AG09319 (cell line): Measurements from ENCODE around the gene ZP1.
"Not testable (repeated sequence)": the region's sequence is repeated elsewhere in the genome, so short reads cannot be mapped to it uniquely, and the experiment has no call there.

ENCODE experiments used
- DNase-seq: peaks from one replicate; pipeline ENCODE4 v3.0.0-alpha.2; 2010; ENCODE audit warnings: low read depth; ENCODE audit errors: extremely low read depth
- TF ChIP-seq, protein P1 (sequence below): IDR thresholded peaks from 2 replicates; pipeline ENCODE4 v1.5.1; 2011; ENCODE audit warnings: low read depth, mild to moderate bottlenecking, inconsistent platforms, low read length, moderate library complexity

Gene ZP1

DNA sequence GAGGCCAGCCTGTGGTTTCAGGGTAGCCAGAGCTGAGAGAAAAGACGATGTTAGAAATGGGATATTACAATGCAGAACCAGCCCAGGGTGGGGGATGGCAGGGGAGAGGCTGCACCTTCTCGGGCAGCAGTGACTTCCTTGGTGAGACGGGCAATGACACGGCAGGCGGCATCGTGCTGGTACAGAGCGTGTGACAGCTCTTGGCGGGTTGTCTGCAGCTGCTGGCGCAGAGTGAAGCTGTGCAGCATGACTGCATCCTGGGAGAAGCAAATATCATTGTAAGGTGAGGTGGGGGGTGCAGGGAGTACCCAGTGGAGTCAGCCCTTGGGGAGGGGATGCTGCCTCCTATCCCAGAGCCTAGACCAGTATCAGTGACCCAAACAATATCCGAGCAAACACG is 35.3 kb downstream of the ZP1 start:
- no peak for DNase-seq
- TF ChIP-seq, protein P1, sequence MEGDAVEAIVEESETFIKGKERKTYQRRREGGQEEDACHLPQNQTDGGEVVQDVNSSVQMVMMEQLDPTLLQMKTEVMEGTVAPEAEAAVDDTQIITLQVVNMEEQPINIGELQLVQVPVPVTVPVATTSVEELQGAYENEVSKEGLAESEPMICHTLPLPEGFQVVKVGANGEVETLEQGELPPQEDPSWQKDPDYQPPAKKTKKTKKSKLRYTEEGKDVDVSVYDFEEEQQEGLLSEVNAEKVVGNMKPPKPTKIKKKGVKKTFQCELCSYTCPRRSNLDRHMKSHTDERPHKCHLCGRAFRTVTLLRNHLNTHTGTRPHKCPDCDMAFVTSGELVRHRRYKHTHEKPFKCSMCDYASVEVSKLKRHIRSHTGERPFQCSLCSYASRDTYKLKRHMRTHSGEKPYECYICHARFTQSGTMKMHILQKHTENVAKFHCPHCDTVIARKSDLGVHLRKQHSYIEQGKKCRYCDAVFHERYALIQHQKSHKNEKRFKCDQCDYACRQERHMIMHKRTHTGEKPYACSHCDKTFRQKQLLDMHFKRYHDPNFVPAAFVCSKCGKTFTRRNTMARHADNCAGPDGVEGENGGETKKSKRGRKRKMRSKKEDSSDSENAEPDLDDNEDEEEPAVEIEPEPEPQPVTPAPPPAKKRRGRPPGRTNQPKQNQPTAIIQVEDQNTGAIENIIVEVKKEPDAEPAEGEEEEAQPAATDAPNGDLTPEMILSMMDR = no peak

DNA sequence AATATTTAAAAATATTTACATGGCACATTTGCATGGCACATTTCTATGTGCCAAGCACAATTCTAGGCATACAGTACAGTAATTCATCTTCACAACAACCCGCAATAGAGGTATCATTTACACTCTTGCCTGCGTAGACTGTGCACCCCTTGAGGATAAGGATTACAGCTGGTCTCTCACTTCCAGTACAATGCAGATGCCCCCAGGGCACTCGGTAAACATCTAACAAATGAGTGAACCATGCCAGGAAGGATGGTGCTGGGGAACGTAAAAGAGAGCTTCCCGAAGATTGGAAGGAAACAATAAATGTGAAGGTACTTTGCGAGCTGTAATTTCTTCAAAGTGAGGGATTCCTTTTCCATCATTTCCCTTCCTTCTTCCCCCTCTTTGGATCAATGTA is 37.7 kb downstream of the ZP1 start:
- TF ChIP-seq, protein P1 = no peak
- DNase-seq = no peak

DNA sequence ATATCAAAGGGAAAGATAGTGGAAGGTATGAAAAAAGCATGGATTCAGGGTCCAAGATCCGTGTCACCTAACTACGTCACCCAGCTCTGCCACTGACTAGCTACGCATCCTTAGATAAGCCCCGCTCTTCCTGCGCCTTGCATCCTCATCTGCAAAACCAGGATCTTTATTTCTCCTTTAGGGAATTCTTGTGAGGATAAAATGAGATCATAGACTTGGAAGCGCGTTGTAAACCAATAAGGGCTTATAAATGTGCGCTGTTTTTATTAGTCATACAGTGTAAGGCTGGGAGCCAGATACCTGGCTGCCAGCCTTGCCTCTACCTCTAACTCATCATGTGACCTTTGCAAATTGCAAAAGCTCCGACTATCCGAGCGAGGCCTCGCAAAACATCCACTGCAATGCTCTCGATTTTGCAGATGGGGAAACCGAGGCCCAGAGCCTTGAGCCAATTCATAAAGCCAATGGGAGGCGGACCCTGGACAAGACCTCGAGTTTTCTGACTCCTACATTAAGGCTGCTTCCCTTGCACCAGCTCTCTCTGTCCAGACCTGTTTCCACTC is 38.3 kb downstream of the ZP1 start:
- TF ChIP-seq, protein P1 = no peak
- DNase-seq = no peak

DNA sequence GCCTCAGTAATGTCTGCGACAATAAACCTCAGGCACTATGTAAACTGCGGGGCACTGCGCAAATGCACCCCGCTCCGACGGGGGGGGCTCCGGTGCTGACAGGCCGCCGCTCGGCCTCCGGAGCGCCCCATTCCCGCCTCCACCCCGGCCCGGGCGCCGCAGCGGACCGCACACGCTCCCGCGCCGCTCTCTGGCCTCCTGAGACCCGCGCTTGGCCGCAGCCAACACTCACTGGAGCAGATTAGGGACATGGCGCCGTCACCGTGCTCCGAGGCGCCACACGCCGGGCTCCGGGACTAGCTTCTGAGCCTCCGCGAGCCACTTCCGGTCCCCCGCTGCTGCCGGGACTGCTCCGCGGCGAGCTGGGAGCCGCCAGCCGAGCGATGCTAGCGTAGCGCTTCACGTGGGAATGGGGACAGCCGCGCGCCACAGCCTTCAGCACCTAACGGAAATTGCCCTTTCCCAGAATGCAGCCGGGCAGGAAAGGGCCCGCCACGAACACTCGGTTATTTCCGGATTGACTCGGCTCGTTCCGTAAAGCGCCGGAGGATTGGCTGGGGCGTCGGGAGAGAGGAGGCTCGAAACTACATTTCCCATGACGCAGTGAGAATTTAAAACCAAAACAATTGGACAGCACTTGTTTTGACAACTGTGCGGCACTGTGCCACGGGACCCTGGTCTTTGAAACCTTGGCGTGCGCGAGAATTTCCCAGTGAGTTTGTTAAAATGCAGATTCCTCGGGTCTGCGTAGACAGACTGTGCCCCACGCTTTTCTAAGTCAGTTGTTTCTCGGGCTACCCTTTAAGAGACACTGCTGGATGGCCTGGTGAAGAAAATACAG is 39.0 kb downstream of the ZP1 start, which contains the start of gene PRPF19:
Gene PRPF19 (minus strand): TSS at position 454 of the 841 bp plus-strand sequence. CDS start 203 bp downstream, at position 251.
- peak; percentile 70 for DNase-seq
- TF ChIP-seq, protein P1 = no peak

DNA sequence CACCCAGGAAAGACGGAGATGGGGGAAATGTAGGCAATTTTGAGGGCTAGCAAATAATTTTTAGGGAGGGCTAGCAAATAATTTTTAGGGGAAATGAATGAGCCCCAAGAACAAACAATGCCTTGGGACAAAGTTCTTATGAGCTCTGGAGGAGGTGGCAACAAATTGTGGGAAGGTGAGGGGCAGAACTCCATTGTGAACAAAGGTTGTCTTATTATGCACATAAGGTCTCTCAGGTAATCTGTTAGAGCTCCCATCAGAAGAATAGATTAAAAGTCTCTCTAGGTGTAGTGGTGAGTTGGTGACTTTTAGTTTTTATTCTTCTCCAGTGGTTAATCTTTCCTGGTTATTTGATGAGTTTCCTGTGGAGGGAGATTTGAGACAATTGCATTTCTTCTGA is 41.5 kb downstream of the ZP1 start:
- TF ChIP-seq, protein P1 = no peak
- DNase-seq = no peak

DNA sequence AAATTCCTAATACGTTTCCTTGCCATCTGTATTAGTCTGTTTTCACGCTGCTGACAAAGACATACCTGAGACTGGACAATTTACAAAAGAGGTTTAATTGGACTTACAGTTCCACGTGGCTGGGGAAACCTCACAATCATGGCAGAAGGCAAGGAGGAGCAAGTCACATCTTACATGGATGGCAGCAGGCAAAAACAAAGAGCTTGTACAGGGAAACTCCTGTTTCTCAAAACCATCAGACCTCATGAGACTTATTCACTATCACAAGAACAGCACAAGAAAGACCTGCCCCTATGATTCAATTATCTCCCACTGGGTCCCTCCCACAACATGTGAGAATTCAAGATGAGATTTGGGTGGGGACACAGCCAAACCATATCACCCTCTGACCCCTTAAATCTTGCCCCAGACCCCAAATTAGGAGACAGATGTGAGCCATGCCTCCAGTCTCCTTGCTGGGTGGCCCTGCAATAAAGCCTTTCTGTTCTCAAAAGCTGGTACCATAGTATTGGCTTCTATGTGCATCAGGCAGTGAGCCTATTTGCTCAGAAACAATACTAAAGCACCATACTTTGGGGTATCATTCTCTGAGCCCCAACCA is 42.4 kb downstream of the ZP1 start:
- not testable (repeated sequence) for DNase-seq

DNA sequence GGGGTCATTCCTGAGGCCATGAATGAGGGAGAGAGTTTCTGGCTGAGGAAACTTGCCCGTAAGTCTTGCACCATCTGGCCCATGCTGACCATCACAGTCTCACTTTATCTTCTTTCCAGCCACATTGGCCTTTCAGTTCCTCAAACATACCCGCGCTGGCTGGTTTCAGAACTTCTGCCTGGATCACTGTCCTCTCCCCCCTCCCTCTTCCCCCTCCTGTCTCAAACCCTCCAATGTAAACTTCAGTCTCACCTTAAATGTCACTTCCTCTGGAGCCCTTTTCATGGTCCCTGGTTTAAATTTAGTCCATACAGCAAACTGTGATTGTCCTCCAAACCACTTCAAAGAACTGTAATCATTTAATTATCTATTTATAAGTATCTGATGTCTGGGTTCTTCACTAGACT is 42.9 kb downstream of the ZP1 start:
- TF ChIP-seq, protein P1 = no peak
- DNase-seq = no peak
